GM12878 (cell line): ENCODE measurements around the gene RCAN2.

Experiments
- CBX3 ChIP-seq: fragments of 200-600 bp; sonication (generic); IDR thresholded peaks from 2 replicates; pipeline ENCODE4 v1.6.1; 2016; ENCODE audit warnings: low read depth, borderline replicate concordance
- CBX5 ChIP-seq: sonication (generic); IDR thresholded peaks from 2 replicates; pipeline ENCODE4 v1.6.1; 2016; ENCODE audit warnings: low read depth, moderate library complexity, mild to moderate bottlenecking, inconsistent platforms
- GATAD2B ChIP-seq: fragments of 450-650 bp; conservative IDR thresholded peaks from 2 replicates; pipeline ENCODE4 v1.6.1; 2017; ENCODE audit warnings: low read depth, mild to moderate bottlenecking, moderate library complexity
- POLR2A ChIP-seq: IDR thresholded peaks from 2 replicates; pipeline ENCODE4 v1.6.1; 2011; ENCODE audit warnings: low read depth, mild to moderate bottlenecking, low read length
- RAD21 ChIP-seq: IDR thresholded peaks from 2 replicates; pipeline ENCODE4 v1.6.1; 2011; ENCODE audit warnings: mild to moderate bottlenecking, low read depth, low read length, moderate library complexity; ENCODE audit not compliant: insufficient read depth
- SIN3A ChIP-seq: IDR thresholded peaks from 2 replicates; pipeline ENCODE4 v1.6.1; 2012; ENCODE audit warnings: low read depth, low read length, improper control_type of control experiment
- ZZZ3 ChIP-seq: IDR thresholded peaks from 2 replicates; pipeline ENCODE4 v1.6.1; 2011; ENCODE audit warnings: low read depth; ENCODE audit not compliant: control insufficient read depth, insufficient read length
- TF ChIP-seq, protein P1 (sequence below), 3 experiments: IDR thresholded peaks in 2 of 3; conservative IDR thresholded peaks in 1 of 3; 2 replicates each; pipeline ENCODE4 v1.5.1; 2011; ENCODE audit warnings: low read depth in 3 of 3, low read length in 3 of 3, mild to moderate bottlenecking in 3 of 3, control low read depth in 2 of 3, moderate library complexity in 2 of 3, inconsistent platforms in 1 of 3, mixed read lengths in 1 of 3; ENCODE audit not compliant: control insufficient read depth in 2 of 3, insufficient read depth in 1 of 3; ENCODE audit errors: extremely low read depth in 1 of 3
- TF ChIP-seq, protein P2 (sequence below): fragments of 450-650 bp; IDR thresholded peaks from 2 replicates; pipeline ENCODE4 v1.6.1; 2017; ENCODE audit warnings: mild to moderate bottlenecking
- TF ChIP-seq, protein P3 (sequence below): fragments of 450-650 bp; IDR thresholded peaks from 2 replicates; pipeline ENCODE4 v1.6.1; 2016; ENCODE audit warnings: mild to moderate bottlenecking, moderate library complexity, borderline replicate concordance
- TF ChIP-seq, protein P4 (sequence below): fragments of 450-650 bp; IDR thresholded peaks from 2 replicates; pipeline ENCODE4 v1.6.1; 2016; ENCODE audit warnings: mild to moderate bottlenecking
- TF ChIP-seq, protein P5 (sequence below): fragments of 450-650 bp; IDR thresholded peaks from 2 replicates; pipeline ENCODE4 v1.6.1; 2017; ENCODE audit warnings: antibody characterized with exemption, mild to moderate bottlenecking, moderate library complexity

DNA sequence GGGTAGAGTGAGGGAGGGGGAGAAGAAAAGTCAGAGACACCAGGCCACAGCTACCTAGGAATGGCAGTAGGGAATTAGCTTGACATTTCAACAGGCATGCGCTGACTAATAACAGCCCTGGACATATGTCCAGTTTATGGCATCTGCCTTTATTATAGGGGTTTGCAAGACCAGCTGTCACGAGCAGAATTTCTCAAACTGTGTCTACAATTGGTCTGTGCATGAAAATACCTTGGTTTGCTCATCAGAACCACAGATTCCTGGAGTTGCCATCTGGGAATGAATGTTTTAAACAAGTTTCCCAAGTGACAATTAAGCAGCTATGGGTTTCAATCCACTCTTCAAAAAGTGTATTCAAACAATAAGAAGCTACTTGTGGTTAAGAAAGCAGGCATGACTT lies 210.1 kb downstream of the RCAN2 start:
- TF ChIP-seq, protein P1, sequence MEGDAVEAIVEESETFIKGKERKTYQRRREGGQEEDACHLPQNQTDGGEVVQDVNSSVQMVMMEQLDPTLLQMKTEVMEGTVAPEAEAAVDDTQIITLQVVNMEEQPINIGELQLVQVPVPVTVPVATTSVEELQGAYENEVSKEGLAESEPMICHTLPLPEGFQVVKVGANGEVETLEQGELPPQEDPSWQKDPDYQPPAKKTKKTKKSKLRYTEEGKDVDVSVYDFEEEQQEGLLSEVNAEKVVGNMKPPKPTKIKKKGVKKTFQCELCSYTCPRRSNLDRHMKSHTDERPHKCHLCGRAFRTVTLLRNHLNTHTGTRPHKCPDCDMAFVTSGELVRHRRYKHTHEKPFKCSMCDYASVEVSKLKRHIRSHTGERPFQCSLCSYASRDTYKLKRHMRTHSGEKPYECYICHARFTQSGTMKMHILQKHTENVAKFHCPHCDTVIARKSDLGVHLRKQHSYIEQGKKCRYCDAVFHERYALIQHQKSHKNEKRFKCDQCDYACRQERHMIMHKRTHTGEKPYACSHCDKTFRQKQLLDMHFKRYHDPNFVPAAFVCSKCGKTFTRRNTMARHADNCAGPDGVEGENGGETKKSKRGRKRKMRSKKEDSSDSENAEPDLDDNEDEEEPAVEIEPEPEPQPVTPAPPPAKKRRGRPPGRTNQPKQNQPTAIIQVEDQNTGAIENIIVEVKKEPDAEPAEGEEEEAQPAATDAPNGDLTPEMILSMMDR (IDR thresholded peaks at IDR 0.05 in 2 of 3, conservative IDR thresholded peaks at IDR 0.05 in 1 of 3; ENCODE audit: control insufficient read depth in 2 of 3, extremely low read depth in 1 of 3, insufficient read depth in 1 of 3, low read depth in 3 of 3, low read length in 3 of 3): no peak
- TF ChIP-seq, protein P2, sequence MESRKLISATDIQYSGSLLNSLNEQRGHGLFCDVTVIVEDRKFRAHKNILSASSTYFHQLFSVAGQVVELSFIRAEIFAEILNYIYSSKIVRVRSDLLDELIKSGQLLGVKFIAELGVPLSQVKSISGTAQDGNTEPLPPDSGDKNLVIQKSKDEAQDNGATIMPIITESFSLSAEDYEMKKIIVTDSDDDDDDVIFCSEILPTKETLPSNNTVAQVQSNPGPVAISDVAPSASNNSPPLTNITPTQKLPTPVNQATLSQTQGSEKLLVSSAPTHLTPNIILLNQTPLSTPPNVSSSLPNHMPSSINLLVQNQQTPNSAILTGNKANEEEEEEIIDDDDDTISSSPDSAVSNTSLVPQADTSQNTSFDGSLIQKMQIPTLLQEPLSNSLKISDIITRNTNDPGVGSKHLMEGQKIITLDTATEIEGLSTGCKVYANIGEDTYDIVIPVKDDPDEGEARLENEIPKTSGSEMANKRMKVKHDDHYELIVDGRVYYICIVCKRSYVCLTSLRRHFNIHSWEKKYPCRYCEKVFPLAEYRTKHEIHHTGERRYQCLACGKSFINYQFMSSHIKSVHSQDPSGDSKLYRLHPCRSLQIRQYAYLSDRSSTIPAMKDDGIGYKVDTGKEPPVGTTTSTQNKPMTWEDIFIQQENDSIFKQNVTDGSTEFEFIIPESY: no peak
- TF ChIP-seq CBX5 (no peak), ZZZ3 (no peak), GATAD2B (no peak), CBX3 (no peak), POLR2A (no peak), RAD21 (no peak), SIN3A (no peak)
- TF ChIP-seq, protein P3, sequence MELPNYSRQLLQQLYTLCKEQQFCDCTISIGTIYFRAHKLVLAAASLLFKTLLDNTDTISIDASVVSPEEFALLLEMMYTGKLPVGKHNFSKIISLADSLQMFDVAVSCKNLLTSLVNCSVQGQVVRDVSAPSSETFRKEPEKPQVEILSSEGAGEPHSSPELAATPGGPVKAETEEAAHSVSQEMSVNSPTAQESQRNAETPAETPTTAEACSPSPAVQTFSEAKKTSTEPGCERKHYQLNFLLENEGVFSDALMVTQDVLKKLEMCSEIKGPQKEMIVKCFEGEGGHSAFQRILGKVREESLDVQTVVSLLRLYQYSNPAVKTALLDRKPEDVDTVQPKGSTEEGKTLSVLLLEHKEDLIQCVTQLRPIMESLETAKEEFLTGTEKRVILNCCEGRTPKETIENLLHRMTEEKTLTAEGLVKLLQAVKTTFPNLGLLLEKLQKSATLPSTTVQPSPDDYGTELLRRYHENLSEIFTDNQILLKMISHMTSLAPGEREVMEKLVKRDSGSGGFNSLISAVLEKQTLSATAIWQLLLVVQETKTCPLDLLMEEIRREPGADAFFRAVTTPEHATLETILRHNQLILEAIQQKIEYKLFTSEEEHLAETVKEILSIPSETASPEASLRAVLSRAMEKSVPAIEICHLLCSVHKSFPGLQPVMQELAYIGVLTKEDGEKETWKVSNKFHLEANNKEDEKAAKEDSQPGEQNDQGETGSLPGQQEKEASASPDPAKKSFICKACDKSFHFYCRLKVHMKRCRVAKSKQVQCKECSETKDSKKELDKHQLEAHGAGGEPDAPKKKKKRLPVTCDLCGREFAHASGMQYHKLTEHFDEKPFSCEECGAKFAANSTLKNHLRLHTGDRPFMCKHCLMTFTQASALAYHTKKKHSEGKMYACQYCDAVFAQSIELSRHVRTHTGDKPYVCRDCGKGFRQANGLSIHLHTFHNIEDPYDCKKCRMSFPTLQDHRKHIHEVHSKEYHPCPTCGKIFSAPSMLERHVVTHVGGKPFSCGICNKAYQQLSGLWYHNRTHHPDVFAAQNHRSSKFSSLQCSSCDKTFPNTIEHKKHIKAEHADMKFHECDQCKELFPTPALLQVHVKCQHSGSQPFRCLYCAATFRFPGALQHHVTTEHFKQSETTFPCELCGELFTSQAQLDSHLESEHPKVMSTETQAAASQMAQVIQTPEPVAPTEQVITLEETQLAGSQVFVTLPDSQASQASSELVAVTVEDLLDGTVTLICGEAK: no peak
- TF ChIP-seq, protein P4, sequence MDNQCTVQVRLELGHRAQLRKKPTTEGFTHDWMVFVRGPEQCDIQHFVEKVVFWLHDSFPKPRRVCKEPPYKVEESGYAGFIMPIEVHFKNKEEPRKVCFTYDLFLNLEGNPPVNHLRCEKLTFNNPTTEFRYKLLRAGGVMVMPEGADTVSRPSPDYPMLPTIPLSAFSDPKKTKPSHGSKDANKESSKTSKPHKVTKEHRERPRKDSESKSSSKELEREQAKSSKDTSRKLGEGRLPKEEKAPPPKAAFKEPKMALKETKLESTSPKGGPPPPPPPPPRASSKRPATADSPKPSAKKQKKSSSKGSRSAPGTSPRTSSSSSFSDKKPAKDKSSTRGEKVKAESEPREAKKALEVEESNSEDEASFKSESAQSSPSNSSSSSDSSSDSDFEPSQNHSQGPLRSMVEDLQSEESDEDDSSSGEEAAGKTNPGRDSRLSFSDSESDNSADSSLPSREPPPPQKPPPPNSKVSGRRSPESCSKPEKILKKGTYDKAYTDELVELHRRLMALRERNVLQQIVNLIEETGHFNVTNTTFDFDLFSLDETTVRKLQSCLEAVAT: no peak
- TF ChIP-seq, protein P5, sequence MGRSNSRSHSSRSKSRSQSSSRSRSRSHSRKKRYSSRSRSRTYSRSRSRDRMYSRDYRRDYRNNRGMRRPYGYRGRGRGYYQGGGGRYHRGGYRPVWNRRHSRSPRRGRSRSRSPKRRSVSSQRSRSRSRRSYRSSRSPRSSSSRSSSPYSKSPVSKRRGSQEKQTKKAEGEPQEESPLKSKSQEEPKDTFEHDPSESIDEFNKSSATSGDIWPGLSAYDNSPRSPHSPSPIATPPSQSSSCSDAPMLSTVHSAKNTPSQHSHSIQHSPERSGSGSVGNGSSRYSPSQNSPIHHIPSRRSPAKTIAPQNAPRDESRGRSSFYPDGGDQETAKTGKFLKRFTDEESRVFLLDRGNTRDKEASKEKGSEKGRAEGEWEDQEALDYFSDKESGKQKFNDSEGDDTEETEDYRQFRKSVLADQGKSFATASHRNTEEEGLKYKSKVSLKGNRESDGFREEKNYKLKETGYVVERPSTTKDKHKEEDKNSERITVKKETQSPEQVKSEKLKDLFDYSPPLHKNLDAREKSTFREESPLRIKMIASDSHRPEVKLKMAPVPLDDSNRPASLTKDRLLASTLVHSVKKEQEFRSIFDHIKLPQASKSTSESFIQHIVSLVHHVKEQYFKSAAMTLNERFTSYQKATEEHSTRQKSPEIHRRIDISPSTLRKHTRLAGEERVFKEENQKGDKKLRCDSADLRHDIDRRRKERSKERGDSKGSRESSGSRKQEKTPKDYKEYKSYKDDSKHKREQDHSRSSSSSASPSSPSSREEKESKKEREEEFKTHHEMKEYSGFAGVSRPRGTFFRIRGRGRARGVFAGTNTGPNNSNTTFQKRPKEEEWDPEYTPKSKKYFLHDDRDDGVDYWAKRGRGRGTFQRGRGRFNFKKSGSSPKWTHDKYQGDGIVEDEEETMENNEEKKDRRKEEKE: no peak
